Kidney epithelial cell (primary cell): ENCODE results near the gene FGD5. TPM values are rescaled to one million over a fixed set of nuclear protein-coding genes. Genes with fewer than 3 reads are reported as not detected.

Experiments used
- DNase-seq: peaks from one replicate; pipeline ENCODE4 v3.0.0-alpha.2; 2010; ENCODE audit warnings: low read depth
- H3K27me3 ChIP-seq: 2 replicates; pipeline ENCODE4 v1.6.0; 2011; ENCODE audit warnings: low read length; ENCODE audit not compliant: control insufficient read depth, insufficient read depth
- H3K36me3 ChIP-seq: 2 replicates; pipeline ENCODE4 v1.5.1; 2011; ENCODE audit warnings: low read length; ENCODE audit not compliant: control insufficient read depth, insufficient read depth
- H3K4me3 ChIP-seq: 2 replicates; pipeline ENCODE4 v1.5.1; 2011; ENCODE audit warnings: low read depth, mild to moderate bottlenecking, control low read depth, low read length
- total RNA-seq: library from RNA; depleted of rRNA; stranded (reverse); fragments of >200 nt; gene quantifications from 2 replicates; pipeline ENCODE4 v1.2.3, GENCODE V29; 2015
- TF ChIP-seq, protein P1 (sequence below): IDR thresholded peaks from 2 replicates; pipeline ENCODE4 v1.5.1; 2011; ENCODE audit warnings: mild to moderate bottlenecking, moderate library complexity, low read length, control low read depth, inconsistent platforms; ENCODE audit not compliant: insufficient read depth, poor library complexity, severe bottlenecking

FGD5 gene
- total RNA-seq, 1 donor from 2014 or later, result 1.4 TPM

DNA sequence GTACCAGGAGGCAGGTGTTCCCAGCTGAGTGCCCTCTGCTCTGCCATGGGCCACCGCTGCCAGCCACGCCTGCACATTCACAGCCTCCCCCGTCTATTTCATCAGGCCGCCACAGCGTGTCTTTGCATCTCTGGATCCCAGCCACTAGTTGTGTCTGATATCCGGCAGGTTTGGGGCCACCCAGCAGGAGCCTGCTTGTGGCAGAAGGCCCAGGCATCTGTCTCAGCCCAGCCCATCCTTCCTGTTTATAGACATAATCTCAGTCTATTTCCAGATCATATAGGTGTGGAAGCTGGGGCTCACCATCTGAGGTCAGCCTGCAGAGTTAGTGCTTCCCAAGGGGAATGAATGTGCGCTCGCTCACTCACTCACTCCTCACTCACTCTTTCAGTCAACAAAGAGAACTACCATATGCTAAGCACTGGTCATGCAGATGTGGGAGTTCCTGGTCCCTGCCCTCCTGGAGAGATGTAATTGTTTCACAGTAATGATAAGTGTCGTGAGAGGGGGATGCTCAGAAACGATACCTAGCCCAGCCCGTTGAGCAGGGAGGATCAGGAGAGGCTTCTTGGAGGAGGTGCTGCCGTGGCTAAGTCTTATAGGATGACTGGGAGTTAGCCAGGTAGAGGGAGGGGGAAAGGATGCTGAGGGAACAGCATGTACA lies 60.6 kb downstream of the FGD5 start:
- no peak for DNase-seq
- H3K4me3 ChIP-seq, result no peak overlapping the region
- TF ChIP-seq, protein P1, sequence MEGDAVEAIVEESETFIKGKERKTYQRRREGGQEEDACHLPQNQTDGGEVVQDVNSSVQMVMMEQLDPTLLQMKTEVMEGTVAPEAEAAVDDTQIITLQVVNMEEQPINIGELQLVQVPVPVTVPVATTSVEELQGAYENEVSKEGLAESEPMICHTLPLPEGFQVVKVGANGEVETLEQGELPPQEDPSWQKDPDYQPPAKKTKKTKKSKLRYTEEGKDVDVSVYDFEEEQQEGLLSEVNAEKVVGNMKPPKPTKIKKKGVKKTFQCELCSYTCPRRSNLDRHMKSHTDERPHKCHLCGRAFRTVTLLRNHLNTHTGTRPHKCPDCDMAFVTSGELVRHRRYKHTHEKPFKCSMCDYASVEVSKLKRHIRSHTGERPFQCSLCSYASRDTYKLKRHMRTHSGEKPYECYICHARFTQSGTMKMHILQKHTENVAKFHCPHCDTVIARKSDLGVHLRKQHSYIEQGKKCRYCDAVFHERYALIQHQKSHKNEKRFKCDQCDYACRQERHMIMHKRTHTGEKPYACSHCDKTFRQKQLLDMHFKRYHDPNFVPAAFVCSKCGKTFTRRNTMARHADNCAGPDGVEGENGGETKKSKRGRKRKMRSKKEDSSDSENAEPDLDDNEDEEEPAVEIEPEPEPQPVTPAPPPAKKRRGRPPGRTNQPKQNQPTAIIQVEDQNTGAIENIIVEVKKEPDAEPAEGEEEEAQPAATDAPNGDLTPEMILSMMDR, result no peak
- no peaks in the 10 kb centered on the region for H3K36me3 ChIP-seq
- H3K27me3 ChIP-seq, result no peaks in the 10 kb centered on the region

DNA sequence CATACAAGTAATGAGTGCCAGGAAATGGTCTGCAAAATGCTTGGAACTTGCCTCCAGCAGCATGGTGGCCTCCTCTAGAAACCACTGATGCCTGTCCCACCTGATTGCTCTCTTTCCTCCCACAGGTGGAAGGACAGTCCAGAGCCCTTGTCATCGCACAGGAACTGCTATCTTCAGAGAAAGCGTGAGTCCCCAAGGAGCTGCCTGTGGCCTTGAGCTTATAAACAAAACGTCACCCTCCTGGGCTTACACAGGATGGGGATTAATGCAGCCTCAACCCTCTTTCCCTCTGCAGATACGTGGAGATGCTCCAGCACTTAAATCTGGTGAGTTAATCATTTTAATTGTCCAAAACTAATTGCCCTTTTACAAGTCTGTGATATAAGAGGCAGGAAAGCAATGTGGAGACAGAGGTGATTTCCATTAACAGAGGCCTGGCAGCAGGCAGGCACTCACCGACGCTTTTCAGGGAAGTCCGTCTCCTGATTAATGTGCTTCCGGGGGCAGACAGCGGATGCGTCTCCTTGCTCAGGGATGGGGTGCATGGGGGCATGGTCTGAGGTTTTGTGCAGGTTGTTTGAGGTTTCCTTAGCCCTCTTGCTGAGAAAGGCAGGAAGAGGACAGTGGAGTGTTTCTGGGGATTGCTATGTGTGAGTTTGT lies 61.8 kb downstream of the FGD5 start:
- no peaks in the 10 kb centered on the region for H3K36me3 ChIP-seq
- DNase-seq, result no peak
- TF ChIP-seq, protein P1, result no peak
- no peak overlapping the region for H3K4me3 ChIP-seq
- H3K27me3 ChIP-seq, result no peaks in the 10 kb centered on the region

DNA sequence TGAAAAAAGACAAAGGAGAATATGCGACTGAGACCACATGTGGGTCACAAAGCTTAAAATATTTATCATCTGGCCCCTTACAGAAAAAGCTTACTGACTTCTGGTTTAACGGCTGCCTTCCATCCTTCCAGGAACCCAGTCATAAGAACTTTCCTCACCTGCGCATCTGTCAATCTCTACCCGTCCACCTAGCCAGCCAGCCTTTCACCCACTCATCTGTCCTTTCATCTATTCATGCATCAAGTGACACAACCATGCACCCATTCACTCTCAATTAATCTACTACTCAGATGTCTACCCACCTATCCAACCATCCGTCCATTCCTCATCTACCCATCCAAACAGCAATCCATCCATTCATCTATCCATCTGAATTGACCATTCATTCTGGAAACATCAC lies 64.5 kb downstream of the FGD5 start:
- Histone ChIP-seq H3K27me3 (no peaks in the 10 kb centered on the region), H3K4me3 (no peak overlapping the region), H3K36me3 (no peaks in the 10 kb centered on the region)
- DNase-seq, result no peak
- TF ChIP-seq, protein P1, result no peak

DNA sequence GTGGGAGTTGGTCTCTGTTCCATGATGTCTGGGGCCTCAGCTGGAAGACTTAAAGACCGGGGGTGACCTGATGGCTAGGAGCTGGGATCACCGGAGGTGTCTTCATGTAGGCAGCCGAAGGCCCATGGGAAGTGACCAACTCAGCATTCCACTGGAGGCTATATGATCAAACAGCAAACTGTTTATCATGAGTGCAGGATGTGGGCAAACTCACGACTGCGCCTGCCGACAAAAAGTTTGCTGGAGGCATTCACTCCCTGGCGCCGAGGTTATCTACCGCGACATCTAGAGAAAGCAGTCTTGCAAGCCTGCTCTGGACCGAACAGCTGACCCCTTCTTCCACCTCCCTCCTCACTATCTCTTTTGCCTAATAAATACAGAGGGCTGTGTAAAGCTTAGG lies 65.9 kb downstream of the FGD5 start:
- no peak overlapping the region for H3K4me3 ChIP-seq
- peaks cover 2% of the 10 kb centered on the region for H3K27me3 ChIP-seq
- TF ChIP-seq, protein P1, result no peak
- H3K36me3 ChIP-seq, result no peaks in the 10 kb centered on the region
- no peak for DNase-seq

DNA sequence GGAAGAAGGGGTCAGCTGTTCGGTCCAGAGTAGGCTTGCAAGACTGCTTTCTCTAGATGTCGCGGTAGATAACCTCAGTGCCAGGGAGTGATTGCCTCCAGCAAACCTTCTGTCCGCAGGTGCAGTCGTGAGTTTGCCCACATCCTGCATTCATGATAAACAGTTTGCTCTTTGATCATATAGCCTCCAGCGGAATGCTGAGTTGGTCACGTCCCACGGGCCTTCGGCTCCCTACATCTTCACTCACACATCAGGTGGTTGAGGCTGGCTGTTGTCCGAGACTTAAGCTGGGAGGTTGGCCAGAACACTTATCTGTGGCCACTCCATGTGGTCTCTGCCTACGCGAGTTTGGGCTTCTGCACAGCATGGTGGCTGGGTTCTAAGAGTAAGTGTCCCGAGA lies 66.5 kb downstream of the FGD5 start:
- TF ChIP-seq, protein P1, result no peak
- Histone ChIP-seq H3K36me3 (no peaks in the 10 kb centered on the region), H3K4me3 (no peak overlapping the region), H3K27me3 (peaks cover 6% of the 10 kb centered on the region)
- no peak for DNase-seq
